A549 (cell line): Measurements from ENCODE around the gene RGS5.

Experiments
- CTCF ChIP-seq: fragments of >200 bp; sonication (Bioruptor Twin); formaldehyde crosslinking; IDR thresholded peaks from 3 replicates; pipeline ENCODE4 v1.5.1; 2016
- EP300 ChIP-seq, 2 experiments: fragments of >200 bp; sonication (Bioruptor Twin); formaldehyde crosslinking; IDR thresholded peaks; 2 replicates in 1 of 2; 3 replicates in 1 of 2; pipeline ENCODE4 v1.6.1; 2016 to 2017
- MYC ChIP-seq: IDR thresholded peaks from 2 replicates; pipeline ENCODE4 v1.6.1; 2012; ENCODE audit warnings: mild to moderate bottlenecking, inconsistent platforms, low read length, improper control_type of control experiment, borderline replicate concordance
- POLR2A ChIP-seq: IDR thresholded peaks from 2 replicates; pipeline ENCODE4 v1.6.1; 2012; ENCODE audit warnings: mild to moderate bottlenecking, low read length
- REST ChIP-seq: fragments of 200-600 bp; sonication (generic); IDR thresholded peaks from 2 replicates; pipeline ENCODE4 v1.6.1; 2016; ENCODE audit warnings: antibody characterized with exemption, mild to moderate bottlenecking, moderate library complexity
- TF ChIP-seq, protein P1 (sequence below): fragments of 150-350 bp; IDR thresholded peaks from 2 replicates; pipeline ENCODE4 v1.6.1; 2014; ENCODE audit warnings: low read depth, mild to moderate bottlenecking, low read length

GRCh38 chr1:163231385-163231784 lies 28.7 kb upstream of the RGS5 start:
- no peak for TF ChIP-seq CTCF
- no peak for TF ChIP-seq MYC
- TF ChIP-seq POLR2A = no peak
- no peak for TF ChIP-seq REST
- no peak for TF ChIP-seq EP300 (IDR thresholded peaks at IDR 0.05)
- TF ChIP-seq, protein P1, sequence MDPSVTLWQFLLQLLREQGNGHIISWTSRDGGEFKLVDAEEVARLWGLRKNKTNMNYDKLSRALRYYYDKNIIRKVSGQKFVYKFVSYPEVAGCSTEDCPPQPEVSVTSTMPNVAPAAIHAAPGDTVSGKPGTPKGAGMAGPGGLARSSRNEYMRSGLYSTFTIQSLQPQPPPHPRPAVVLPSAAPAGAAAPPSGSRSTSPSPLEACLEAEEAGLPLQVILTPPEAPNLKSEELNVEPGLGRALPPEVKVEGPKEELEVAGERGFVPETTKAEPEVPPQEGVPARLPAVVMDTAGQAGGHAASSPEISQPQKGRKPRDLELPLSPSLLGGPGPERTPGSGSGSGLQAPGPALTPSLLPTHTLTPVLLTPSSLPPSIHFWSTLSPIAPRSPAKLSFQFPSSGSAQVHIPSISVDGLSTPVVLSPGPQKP = no peak
